ENCODE data around the gene NRG3.

Gene NRG3

GRCh38 chr10:82144153-82144552 lies 269.2 kb downstream of the NRG3 start:
- Histone ChIP-seq H3K36me3 (ENCODE audit: control insufficient read depth in 2 of 2, insufficient read depth in 2 of 2, low read length in 2 of 2) (no peaks in the 10 kb centered on the region), H3K27ac (ENCODE audit: low read depth in 2 of 2, low read length in 2 of 2) (no peak overlapping the region), H3K9ac (ENCODE audit: low read depth in 1 of 2, low read length in 2 of 2) (no peak overlapping the region)

GRCh38 chr10:82148764-82149163 lies 273.8 kb downstream of the NRG3 start:
- Histone ChIP-seq H3K36me3 (ENCODE audit: control insufficient read depth in 2 of 2, insufficient read depth in 2 of 2, low read length in 2 of 2) (no peaks in the 10 kb centered on the region), H3K9me3 (ENCODE audit: control insufficient read depth in 2 of 2, low read length in 2 of 2) (no peaks in the 10 kb centered on the region), H3K27ac (ENCODE audit: low read depth in 2 of 2, low read length in 2 of 2) (no peak overlapping the region), H3K27me3 (ENCODE audit: control insufficient read depth in 2 of 2, insufficient read depth in 2 of 2, low read length in 2 of 2) (no peaks in the 10 kb centered on the region), H3K4me1 (ENCODE audit: control insufficient read depth in 2 of 2, insufficient read depth in 2 of 2, low read length in 2 of 2) (no peaks in the 10 kb centered on the region), H3K4me3 (ENCODE audit: low read length in 2 of 2) (no peak overlapping the region), H3K9ac (ENCODE audit: low read depth in 1 of 2, low read length in 2 of 2) (no peak overlapping the region)

More at GRCh38 chr10:82144153-82144552, 269.2 kb downstream of the NRG3 start:
- no peaks in the 10 kb centered on the region for H3K4me1 ChIP-seq (ENCODE audit: control insufficient read depth in 2 of 2, insufficient read depth in 2 of 2, low read length in 2 of 2)
- no peaks in the 10 kb centered on the region for H3K9me3 ChIP-seq (ENCODE audit: control insufficient read depth in 2 of 2, low read length in 2 of 2)
- no peak overlapping the region for H3K4me3 ChIP-seq (ENCODE audit: low read length in 2 of 2)
- H3K27me3 ChIP-seq (ENCODE audit: control insufficient read depth in 2 of 2, insufficient read depth in 2 of 2, low read length in 2 of 2) = no peaks in the 10 kb centered on the region

- H3K36me3 ChIP-seq (ENCODE audit: control insufficient read depth in 2 of 2, insufficient read depth in 2 of 2, low read length in 2 of 2) = no peaks in the 10 kb centered on the region
- H3K9ac ChIP-seq (ENCODE audit: low read depth in 1 of 2, low read length in 2 of 2) = no peak overlapping the region
- H3K4me3 ChIP-seq (ENCODE audit: low read length in 2 of 2) = no peak overlapping the region
- no peaks in the 10 kb centered on the region for H3K27me3 ChIP-seq (ENCODE audit: control insufficient read depth in 2 of 2, insufficient read depth in 2 of 2, low read length in 2 of 2)
- no peak overlapping the region for H3K27ac ChIP-seq (ENCODE audit: low read depth in 2 of 2, low read length in 2 of 2)
- no peaks in the 10 kb centered on the region for H3K4me1 ChIP-seq (ENCODE audit: control insufficient read depth in 2 of 2, insufficient read depth in 2 of 2, low read length in 2 of 2)
- no peaks in the 10 kb centered on the region for H3K9me3 ChIP-seq (ENCODE audit: control insufficient read depth in 2 of 2, low read length in 2 of 2)
These were observed 274.7 kb downstream of the NRG3 start for GRCh38 chr10:82149674-82150073.

GRCh38 chr10:82150123-82150900 lies 275.3 kb downstream of the NRG3 start:
- H3K27ac ChIP-seq (ENCODE audit: low read depth in 2 of 2, low read length in 2 of 2) = no peak overlapping the region
- H3K4me1 ChIP-seq (ENCODE audit: control insufficient read depth in 2 of 2, insufficient read depth in 2 of 2, low read length in 2 of 2) = no peaks in the 10 kb centered on the region
- H3K9me3 ChIP-seq (ENCODE audit: control insufficient read depth in 2 of 2, low read length in 2 of 2) = no peaks in the 10 kb centered on the region
- no peaks in the 10 kb centered on the region for H3K36me3 ChIP-seq (ENCODE audit: control insufficient read depth in 2 of 2, insufficient read depth in 2 of 2, low read length in 2 of 2)
- H3K27me3 ChIP-seq (ENCODE audit: control insufficient read depth in 2 of 2, insufficient read depth in 2 of 2, low read length in 2 of 2) = no peaks in the 10 kb centered on the region
- H3K9ac ChIP-seq (ENCODE audit: low read depth in 1 of 2, low read length in 2 of 2) = no peak overlapping the region
- H3K4me3 ChIP-seq (ENCODE audit: low read length in 2 of 2) = no peak overlapping the region

GRCh38 chr10:82160307-82160706 lies 285.3 kb downstream of the NRG3 start:
- H3K4me3 ChIP-seq (ENCODE audit: low read length in 2 of 2) = no peak overlapping the region
- H3K36me3 ChIP-seq (ENCODE audit: control insufficient read depth in 2 of 2, insufficient read depth in 2 of 2, low read length in 2 of 2) = no peaks in the 10 kb centered on the region
- H3K27ac ChIP-seq (ENCODE audit: low read depth in 2 of 2, low read length in 2 of 2) = no peak overlapping the region
- H3K27me3 ChIP-seq (ENCODE audit: control insufficient read depth in 2 of 2, insufficient read depth in 2 of 2, low read length in 2 of 2) = no peaks in the 10 kb centered on the region
- H3K4me1 ChIP-seq (ENCODE audit: control insufficient read depth in 2 of 2, insufficient read depth in 2 of 2, low read length in 2 of 2) = no peaks in the 10 kb centered on the region
- H3K9me3 ChIP-seq (ENCODE audit: control insufficient read depth in 2 of 2, low read length in 2 of 2) = no peaks in the 10 kb centered on the region
- no peak overlapping the region for H3K9ac ChIP-seq (ENCODE audit: low read depth in 1 of 2, low read length in 2 of 2)

- H3K27ac ChIP-seq (ENCODE audit: low read depth in 2 of 2, low read length in 2 of 2) = no peak overlapping the region
- no peak overlapping the region for H3K4me3 ChIP-seq (ENCODE audit: low read length in 2 of 2)
- no peaks in the 10 kb centered on the region for H3K27me3 ChIP-seq (ENCODE audit: control insufficient read depth in 2 of 2, insufficient read depth in 2 of 2, low read length in 2 of 2)
- H3K4me1 ChIP-seq (ENCODE audit: control insufficient read depth in 2 of 2, insufficient read depth in 2 of 2, low read length in 2 of 2) = no peaks in the 10 kb centered on the region
- H3K36me3 ChIP-seq (ENCODE audit: control insufficient read depth in 2 of 2, insufficient read depth in 2 of 2, low read length in 2 of 2) = no peaks in the 10 kb centered on the region
- no peak overlapping the region for H3K9ac ChIP-seq (ENCODE audit: low read depth in 1 of 2, low read length in 2 of 2)
- no peaks in the 10 kb centered on the region for H3K9me3 ChIP-seq (ENCODE audit: control insufficient read depth in 2 of 2, low read length in 2 of 2)
These were observed 286.3 kb downstream of the NRG3 start for GRCh38 chr10:82161264-82161663.

- Histone ChIP-seq H3K4me1 (ENCODE audit: control insufficient read depth in 2 of 2, insufficient read depth in 2 of 2, low read length in 2 of 2) (no peaks in the 10 kb centered on the region), H3K4me3 (ENCODE audit: low read length in 2 of 2) (no peak overlapping the region), H3K27me3 (ENCODE audit: control insufficient read depth in 2 of 2, insufficient read depth in 2 of 2, low read length in 2 of 2) (no peaks in the 10 kb centered on the region), H3K36me3 (ENCODE audit: control insufficient read depth in 2 of 2, insufficient read depth in 2 of 2, low read length in 2 of 2) (no peaks in the 10 kb centered on the region), H3K9me3 (ENCODE audit: control insufficient read depth in 2 of 2, low read length in 2 of 2) (no peaks in the 10 kb centered on the region), H3K27ac (ENCODE audit: low read depth in 2 of 2, low read length in 2 of 2) (no peak overlapping the region), H3K9ac (ENCODE audit: low read depth in 1 of 2, low read length in 2 of 2) (no peak overlapping the region)
These were observed 287.7 kb downstream of the NRG3 start for GRCh38 chr10:82162549-82163195.

- Histone ChIP-seq H3K4me1 (ENCODE audit: control insufficient read depth in 2 of 2, insufficient read depth in 2 of 2, low read length in 2 of 2) (no peaks in the 10 kb centered on the region), H3K27ac (ENCODE audit: low read depth in 2 of 2, low read length in 2 of 2) (no peak overlapping the region), H3K9me3 (ENCODE audit: control insufficient read depth in 2 of 2, low read length in 2 of 2) (no peaks in the 10 kb centered on the region), H3K9ac (ENCODE audit: low read depth in 1 of 2, low read length in 2 of 2) (no peak overlapping the region), H3K36me3 (ENCODE audit: control insufficient read depth in 2 of 2, insufficient read depth in 2 of 2, low read length in 2 of 2) (no peaks in the 10 kb centered on the region), H3K27me3 (ENCODE audit: control insufficient read depth in 2 of 2, insufficient read depth in 2 of 2, low read length in 2 of 2) (no peaks in the 10 kb centered on the region), H3K4me3 (ENCODE audit: low read length in 2 of 2) (no peak overlapping the region)
These were observed 296.9 kb downstream of the NRG3 start for GRCh38 chr10:82171899-82172298.

- H3K27me3 ChIP-seq (ENCODE audit: control insufficient read depth in 2 of 2, insufficient read depth in 2 of 2, low read length in 2 of 2) = no peaks in the 10 kb centered on the region
- H3K36me3 ChIP-seq (ENCODE audit: control insufficient read depth in 2 of 2, insufficient read depth in 2 of 2, low read length in 2 of 2) = no peaks in the 10 kb centered on the region
- no peak overlapping the region for H3K27ac ChIP-seq (ENCODE audit: low read depth in 2 of 2, low read length in 2 of 2)
- H3K9ac ChIP-seq (ENCODE audit: low read depth in 1 of 2, low read length in 2 of 2) = no peak overlapping the region
- no peaks in the 10 kb centered on the region for H3K9me3 ChIP-seq (ENCODE audit: control insufficient read depth in 2 of 2, low read length in 2 of 2)
- H3K4me1 ChIP-seq (ENCODE audit: control insufficient read depth in 2 of 2, insufficient read depth in 2 of 2, low read length in 2 of 2) = no peaks in the 10 kb centered on the region
- no peak overlapping the region for H3K4me3 ChIP-seq (ENCODE audit: low read length in 2 of 2)
These were observed 301.6 kb downstream of the NRG3 start for GRCh38 chr10:82176587-82176986.

GRCh38 chr10:82190432-82191260 lies 315.7 kb downstream of the NRG3 start:
- no peaks in the 10 kb centered on the region for H3K36me3 ChIP-seq (ENCODE audit: control insufficient read depth in 2 of 2, insufficient read depth in 2 of 2, low read length in 2 of 2)
- no peaks in the 10 kb centered on the region for H3K9me3 ChIP-seq (ENCODE audit: control insufficient read depth in 2 of 2, low read length in 2 of 2)
- H3K27ac ChIP-seq (ENCODE audit: low read depth in 2 of 2, low read length in 2 of 2) = no peak overlapping the region
- H3K4me1 ChIP-seq (ENCODE audit: control insufficient read depth in 2 of 2, insufficient read depth in 2 of 2, low read length in 2 of 2) = no peaks in the 10 kb centered on the region
- no peak overlapping the region for H3K9ac ChIP-seq (ENCODE audit: low read depth in 1 of 2, low read length in 2 of 2)
- H3K27me3 ChIP-seq (ENCODE audit: control insufficient read depth in 2 of 2, insufficient read depth in 2 of 2, low read length in 2 of 2) = no peaks in the 10 kb centered on the region
- no peak overlapping the region for H3K4me3 ChIP-seq (ENCODE audit: low read length in 2 of 2)
